ENCODE data around the gene ARID5B.
A peak's percentile ranks its signal among the peaks of the same experiment; 100 is the strongest.

Gene ARID5B

DNA sequence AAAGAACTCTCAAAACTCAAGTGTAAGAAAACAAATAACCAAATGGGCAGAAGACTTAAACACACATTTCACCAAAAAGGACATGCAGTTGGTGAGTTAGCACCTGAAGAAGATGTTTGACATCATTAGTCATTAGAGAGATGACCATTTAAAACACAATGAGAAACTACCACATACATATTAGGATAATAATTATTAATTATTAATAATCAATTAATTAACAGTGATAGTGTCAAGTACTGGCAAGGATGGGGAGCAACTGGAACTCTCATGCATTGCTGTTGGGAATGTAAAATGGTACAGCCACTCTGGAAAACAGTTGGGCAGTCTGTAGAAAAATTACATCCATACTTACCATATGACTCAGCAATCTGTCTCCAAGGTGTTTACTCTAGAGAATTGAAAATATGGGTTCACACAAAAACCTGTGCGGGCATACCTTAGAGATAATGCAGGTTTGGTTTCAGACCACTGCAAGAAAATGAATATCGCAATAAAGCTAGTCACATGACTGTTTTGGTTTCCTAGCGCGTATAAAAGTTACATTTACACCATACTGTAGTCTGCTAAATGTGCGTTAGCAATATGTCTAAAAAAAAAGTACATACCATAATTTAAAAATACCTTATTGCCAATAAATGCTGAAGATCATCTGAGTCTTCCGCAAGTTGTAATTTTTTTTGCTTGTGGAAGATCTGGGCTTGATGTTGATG lies 30.3 kb downstream of the ARID5B start:
- H3K4me3 ChIP-seq (ENCODE audit: low read length): no peak overlapping the region
- no peak for TF ChIP-seq ZNF274 (IDR thresholded peaks at IDR 0.05; ENCODE audit: low read depth, low read length)

DNA sequence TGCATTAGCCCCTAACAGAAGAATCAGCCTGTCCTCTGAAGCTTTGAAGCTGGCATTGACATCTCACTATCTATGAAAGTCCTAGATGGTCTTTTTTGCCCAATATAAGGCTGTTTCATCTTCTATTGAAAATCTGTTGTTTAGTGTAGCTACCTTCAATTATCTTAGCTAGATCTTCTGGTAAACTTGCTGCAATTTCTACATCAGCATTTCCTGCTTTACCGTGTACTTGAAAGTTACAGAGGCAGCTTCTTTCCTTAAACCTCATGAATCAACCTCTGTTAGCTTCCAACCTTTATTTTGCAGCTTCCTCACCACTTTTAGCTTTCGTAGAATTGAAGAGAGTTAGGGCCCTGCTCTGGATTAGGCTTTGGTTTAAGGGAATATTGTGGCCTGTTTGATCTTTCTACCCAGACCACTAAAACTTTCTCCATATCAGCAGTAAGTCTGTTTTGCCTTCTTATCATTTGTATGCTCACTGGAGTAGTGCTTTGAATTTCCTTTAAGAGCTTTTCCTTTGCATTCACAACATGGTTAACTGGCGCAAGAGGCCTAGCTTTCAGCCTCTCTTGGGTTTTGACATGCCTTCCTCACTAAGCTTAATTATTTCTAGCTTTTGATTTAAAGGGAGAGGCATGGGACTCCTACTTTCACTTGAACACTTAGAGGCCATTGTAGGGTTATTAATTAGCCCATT lies 32.5 kb downstream of the ARID5B start:
- TF ChIP-seq ZNF274 (IDR thresholded peaks at IDR 0.05; ENCODE audit: low read depth, low read length): no peak
- H3K4me3 ChIP-seq (ENCODE audit: low read length): no peak overlapping the region

DNA sequence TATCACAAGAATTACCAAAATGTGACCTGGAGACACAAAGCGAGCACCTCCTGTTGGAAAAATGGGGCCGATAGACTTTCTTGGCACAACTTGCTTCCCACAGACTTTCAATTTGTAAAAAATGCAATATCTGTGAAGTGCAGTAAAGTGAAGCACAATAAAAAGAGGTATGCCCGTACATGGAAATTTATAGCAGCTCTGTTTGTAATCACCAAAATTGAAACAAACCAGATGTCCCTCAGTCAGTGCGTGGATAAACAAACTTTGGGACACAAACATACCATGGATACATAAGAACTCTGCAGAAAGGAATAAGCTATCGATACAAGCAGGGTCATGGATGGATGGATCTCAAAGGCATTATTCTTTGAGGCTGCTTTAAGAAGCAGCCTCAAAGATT lies 33.6 kb downstream of the ARID5B start:
- no peak for TF ChIP-seq ZNF274 (IDR thresholded peaks at IDR 0.05; ENCODE audit: low read depth, low read length)
- H3K4me3 ChIP-seq (ENCODE audit: low read length): no peak overlapping the region

DNA sequence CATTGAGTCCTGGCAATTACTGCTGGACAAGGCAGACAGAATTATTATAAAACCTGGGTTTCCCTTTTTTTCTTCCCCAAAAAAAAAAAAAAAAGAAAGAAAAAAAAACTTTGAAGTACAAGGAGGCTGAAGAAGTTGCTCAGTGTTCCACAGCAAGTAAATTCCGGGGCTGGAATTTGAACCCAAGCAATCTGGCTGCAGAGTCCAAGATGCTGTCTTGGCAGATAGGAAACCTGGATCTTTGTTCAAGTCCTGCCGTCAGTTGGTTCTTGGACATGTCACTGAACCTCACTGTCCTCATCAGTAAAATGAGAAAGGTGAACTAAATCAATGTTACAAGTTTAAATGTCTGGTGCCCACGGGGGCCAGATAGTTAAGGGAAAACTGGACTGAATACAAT lies 35.3 kb downstream of the ARID5B start:
- no peak overlapping the region for H3K4me3 ChIP-seq (ENCODE audit: low read length)
- TF ChIP-seq ZNF274 (IDR thresholded peaks at IDR 0.05; ENCODE audit: low read depth, low read length): no peak

DNA sequence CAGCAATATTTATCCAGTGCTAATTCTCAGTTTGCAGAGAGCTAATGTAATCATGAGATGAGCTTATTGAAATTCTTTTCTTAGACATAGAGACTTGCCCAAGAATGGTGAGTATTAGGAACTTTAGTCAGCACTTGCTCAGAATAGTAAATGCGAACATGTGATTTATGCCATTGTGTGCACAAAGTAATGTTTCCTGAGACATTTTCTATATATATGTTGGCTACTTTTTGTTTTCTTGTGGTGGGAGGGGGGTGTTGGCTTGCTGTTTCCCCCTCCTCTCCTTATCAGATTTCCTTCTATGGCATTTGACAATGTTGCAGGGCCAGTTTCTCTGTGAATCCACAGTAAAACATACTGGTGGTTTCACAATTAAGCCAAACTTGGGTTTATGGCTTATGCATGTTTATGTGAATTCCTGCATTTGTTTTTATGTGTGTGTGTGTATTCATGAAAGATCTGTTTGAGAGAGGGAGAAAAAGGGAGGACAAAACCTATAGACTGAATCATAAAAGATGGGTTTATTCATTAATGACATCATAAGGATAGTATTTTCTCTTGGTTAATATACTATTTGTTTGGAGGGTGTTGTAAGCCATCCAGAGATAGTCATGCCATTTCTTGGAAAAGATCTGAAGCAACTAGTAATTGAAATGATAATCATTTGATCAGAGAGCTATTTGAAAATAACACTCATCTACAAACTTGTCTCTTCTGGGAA lies 36.3 kb downstream of the ARID5B start:
- no peak overlapping the region for H3K4me3 ChIP-seq (ENCODE audit: low read length)
- no peak for TF ChIP-seq ZNF274 (IDR thresholded peaks at IDR 0.05; ENCODE audit: low read depth, low read length)

DNA sequence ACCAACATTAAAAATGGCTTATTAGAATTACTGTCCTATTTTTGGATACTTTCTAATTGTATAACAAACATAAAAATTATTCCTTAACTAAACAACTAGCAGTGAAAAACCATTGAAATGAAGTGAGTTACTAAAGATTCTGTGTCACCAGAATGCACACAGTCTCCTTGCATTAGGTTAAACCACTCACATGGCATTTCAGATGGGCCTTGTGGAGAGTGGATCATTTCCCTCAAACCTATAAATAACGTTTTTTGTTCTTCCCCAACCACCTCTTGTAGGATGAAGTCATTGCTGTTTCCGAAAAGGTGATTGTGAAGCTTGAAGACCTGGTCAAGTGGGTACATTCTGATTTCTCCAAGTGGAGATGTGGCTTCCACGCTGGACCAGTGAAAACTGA lies 38.4 kb downstream of the ARID5B start:
- H3K4me3 ChIP-seq (ENCODE audit: low read length): peak overlapping the region; percentile 43; the same call in 1 of the 2 replicates

DNA sequence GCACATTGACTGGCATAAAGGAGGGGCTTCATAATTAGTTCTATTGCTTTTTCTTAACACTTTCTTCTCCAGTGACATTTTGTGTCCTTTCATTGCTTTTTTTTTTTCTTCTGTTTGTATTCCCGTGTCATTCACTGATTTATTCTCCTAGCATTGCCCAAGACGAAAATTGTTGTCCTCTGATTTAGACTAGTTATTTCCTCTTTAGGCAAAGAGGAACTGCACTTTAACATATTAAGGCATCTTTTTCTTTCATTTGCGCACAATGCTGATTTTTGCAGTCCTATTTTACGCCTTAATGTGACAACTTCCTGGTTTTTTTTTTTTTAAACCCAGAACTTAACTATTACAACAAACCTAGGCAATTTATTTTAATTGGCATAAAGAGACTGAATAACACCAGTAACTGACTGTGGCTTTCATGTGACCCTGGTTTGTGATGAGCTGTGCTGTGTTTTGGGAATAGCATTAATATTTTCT lies 39.7 kb downstream of the ARID5B start:
- H3K4me3 ChIP-seq (ENCODE audit: low read length): no peak overlapping the region
- TF ChIP-seq ZNF274 (IDR thresholded peaks at IDR 0.05; ENCODE audit: low read depth, low read length): no peak

More for the DNA sequence above, 38.4 kb downstream of the ARID5B start:
- TF ChIP-seq ZNF274 (IDR thresholded peaks at IDR 0.05; ENCODE audit: low read depth, low read length): no peak

DNA sequence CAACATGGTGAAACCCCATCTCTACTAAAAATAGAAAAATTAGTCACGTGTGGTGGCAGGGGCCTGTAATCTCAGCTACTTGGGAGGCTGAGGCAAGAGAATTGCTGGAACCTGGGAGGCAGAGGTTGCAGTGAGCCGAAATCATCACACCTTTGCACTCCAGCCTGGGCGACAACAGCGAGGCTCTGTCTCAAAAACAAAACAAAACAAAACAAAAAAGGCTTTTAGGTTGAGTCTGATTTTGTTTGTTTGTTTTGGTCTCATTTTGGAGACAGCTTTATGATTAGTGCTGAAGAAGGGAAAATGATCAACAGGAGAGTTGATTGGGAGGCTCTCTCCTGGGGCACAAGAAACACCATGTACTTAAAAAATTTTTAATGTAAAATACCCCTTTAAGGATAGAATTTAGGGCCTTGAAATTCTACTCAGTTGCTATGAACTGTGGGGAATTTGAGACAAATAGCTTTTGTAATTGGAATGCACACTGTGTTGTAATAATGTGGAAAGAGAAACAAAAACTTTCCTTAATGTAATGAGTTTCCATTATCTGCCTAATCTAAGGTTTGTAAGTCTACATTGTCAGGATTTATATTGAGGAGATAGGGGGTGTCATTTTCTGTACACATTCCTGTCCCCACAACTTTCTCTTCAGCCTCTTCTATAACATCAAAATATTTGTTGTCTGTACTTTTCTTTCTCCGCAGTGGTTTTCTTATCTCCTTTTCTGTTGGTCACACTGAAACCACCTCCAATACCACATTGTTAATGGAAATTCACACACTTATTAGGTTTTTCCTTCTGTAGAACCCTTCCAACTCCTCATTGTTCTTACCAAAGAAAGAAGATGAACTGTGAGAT lies 41.3 kb downstream of the ARID5B start:
- peak overlapping the region; percentile 7 for H3K4me3 ChIP-seq (ENCODE audit: low read length)

DNA sequence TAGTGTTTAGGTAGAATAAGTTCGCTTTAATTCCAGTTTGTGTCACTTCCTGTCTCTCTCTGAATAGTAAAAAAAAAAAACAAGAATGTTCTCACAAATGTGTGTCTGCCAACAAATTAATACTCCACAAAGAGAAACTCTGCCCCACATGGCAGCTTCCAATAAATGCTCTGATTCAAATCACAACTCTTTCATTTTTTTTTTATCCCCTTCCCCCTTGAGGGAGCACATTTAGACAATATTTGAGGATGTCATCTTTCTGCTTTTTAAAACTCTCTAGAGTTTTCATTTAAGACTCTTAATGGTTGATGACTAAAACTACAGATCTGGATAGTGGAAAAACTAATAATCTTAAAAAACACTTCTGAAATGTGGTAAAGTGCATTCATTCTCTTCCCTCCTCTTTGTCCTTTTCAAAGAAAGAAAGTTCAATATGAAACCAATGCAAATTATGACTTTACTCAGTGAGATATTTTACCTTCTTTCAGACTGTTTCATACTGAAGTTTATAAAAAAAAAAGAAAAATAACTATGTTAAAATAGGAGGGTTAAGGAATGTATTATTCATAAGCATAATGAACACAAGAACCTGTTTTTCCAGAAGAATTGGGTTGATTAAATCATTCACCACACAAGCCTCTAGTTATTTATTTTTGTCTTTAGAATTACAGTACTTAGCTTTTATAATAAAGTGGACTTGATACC lies 42.3 kb downstream of the ARID5B start:
- no peak overlapping the region; the same call in 1 of the 2 replicates for H3K4me3 ChIP-seq (ENCODE audit: low read length)
- no peak for TF ChIP-seq ZNF274 (IDR thresholded peaks at IDR 0.05; ENCODE audit: low read depth, low read length)

More for the DNA sequence above, 41.3 kb downstream of the ARID5B start:
- no peak for TF ChIP-seq ZNF274 (IDR thresholded peaks at IDR 0.05; ENCODE audit: low read depth, low read length)

DNA sequence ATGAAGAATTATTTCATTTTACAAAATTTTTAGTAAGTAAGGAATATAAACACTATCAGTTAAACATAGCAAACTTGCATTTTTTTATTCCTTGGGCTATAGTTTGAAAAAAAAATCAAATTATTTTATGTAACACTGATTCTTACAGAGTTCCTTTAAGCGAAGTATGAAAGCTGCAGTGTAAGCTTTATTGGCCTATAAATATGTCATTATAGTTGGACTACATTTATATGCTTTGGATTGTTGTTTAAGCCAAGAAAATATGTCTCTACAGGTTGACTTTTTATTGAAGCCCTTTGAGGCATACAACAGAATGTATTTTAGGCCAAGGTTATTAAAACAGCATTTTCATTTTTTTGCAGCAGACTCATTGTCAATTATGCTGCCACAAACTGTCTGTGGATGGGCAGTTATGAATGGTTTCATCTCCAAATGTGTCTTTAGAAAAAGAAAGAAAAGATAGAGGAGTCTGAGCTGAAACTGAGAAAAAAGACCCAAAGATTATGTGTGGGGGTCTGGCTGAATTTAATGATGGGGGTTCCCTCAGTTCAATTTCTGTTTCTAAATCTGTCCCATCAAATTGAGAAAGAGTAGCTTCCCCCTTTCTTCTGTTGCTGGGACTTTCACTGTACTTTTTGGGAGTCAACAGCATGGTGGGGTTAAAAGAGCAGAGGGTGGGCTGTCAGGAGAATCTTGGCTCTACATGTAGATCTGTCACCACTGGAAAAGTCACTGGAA lies 43.1 kb downstream of the ARID5B start:
- H3K4me3 ChIP-seq (ENCODE audit: low read length): peak overlapping the region; percentile 25; the same call in 1 of the 2 replicates
- TF ChIP-seq ZNF274 (IDR thresholded peaks at IDR 0.05; ENCODE audit: low read depth, low read length): no peak

DNA sequence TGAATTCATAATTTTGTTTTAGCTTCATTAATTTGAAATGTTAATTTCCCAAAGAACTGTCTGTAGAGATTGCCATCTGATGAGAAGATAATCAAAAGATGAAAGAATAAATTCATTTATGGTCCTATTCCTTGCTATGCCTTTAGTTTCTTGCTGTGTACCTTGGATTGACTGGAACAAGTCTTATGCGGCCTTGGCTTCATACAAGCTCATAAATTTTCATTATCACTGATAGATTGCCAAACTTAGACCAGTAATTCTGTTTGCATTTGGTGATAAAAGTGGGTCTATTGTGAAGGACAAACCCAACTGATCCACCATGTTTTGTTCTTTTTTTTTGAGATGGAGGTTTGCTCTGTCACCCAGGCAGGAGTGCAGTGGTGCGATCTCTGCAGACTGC lies 48.2 kb downstream of the ARID5B start:
- no peak for TF ChIP-seq ZNF274 (IDR thresholded peaks at IDR 0.05; ENCODE audit: low read depth, low read length)

DNA sequence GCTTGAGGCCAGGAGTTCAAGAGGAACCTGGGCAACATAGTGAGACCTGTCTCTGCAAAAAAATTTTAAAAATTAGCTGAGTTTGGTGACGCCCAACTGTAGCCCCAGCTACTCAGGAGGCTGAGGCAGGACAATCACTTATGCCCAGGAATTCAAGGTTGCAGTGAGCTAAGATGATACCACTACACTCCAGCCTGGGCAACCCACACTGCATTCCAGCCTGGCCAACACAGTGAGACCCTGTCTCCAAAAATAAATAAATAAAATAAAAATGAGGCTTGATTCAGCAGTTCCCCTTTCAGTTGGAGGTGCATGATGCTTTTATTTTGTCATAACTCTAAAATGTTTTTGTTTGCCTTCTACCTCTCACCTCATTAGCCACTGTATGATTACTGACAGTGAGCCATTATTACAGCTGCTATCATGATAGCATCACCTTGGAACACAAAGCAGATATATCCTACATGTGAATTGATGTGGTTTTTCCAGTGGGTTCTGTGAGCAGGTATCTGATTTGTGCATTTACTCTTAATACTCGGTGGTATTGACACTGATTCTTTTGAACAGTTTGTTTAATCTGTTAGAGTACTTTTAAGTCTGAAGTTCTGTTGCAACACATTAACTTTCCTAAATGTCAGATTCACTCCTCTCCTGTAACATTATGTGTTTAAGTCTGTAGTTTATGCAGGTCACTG lies 49.1 kb downstream of the ARID5B start:
- no peak overlapping the region for H3K4me3 ChIP-seq (ENCODE audit: low read length)
- no peak for TF ChIP-seq ZNF274 (IDR thresholded peaks at IDR 0.05; ENCODE audit: low read depth, low read length)

More for the DNA sequence above, 48.2 kb downstream of the ARID5B start:
- H3K4me3 ChIP-seq (ENCODE audit: low read length): no peak overlapping the region

Data from GM08714 (cell line).